GM21528 (cell line): Measurements from ENCODE around the gene TACSTD2.
"Not testable (repeated sequence)": the region's sequence is repeated elsewhere in the genome, so short reads cannot be mapped to it uniquely, and the experiment has no call there.

Source experiments
- ATAC-seq: cut with Tn5 transposase; IDR thresholded peaks from one replicate; pipeline ENCODE4 v1.9.1; 2021; ENCODE audit warnings: mild to moderate bottlenecking, moderate library complexity; ENCODE audit not compliant: unreplicated experiment, low FRiP score

The TACSTD2 gene

GRCh38 chr1:58568271-58568860 is 8.7 kb downstream of the TACSTD2 start:
- ATAC-seq = no peak

GRCh38 chr1:58566339-58566738 is 10.7 kb downstream of the TACSTD2 start:
- ATAC-seq = no peak

GRCh38 chr1:58563715-58564114 is 13.3 kb downstream of the TACSTD2 start:
- ATAC-seq = not testable (repeated sequence)

GRCh38 chr1:58561633-58562032 is 15.4 kb downstream of the TACSTD2 start:
- ATAC-seq = no peak

- ATAC-seq = no peak
Measured at GRCh38 chr1:58555393-58555792, 21.7 kb downstream of the TACSTD2 start.

- no peak for ATAC-seq
Measured at GRCh38 chr1:58551186-58552140, 25.6 kb downstream of the TACSTD2 start.

GRCh38 chr1:58549291-58549690 is 27.8 kb downstream of the TACSTD2 start:
- ATAC-seq = not testable (repeated sequence)

- no peak for ATAC-seq
Measured at GRCh38 chr1:58548371-58548770, 28.7 kb downstream of the TACSTD2 start.

- peak; percentile 97 for ATAC-seq
Measured at GRCh38 chr1:58546520-58547308, 30.3 kb downstream of the TACSTD2 start, which contains the start of gene OMA1. Gene OMA1, minus strand, starts transcription at chr1:58546726. Its CDS starts 7,432 bp downstream, at chr1:58539294.

- peak; percentile 69 for ATAC-seq
Measured at GRCh38 chr1:58545591-58546519, 31.2 kb downstream of the TACSTD2 start.

- no peak for ATAC-seq
Measured at GRCh38 chr1:58543260-58543659, 33.8 kb downstream of the TACSTD2 start.

- no peak for ATAC-seq
Measured at GRCh38 chr1:58539553-58539952, 37.5 kb downstream of the TACSTD2 start.

- no peak for ATAC-seq
Measured at GRCh38 chr1:58538821-58539220, 38.2 kb downstream of the TACSTD2 start.

GRCh38 chr1:58531842-58532241 is 45.2 kb downstream of the TACSTD2 start:
- ATAC-seq = not testable (repeated sequence)

GRCh38 chr1:58529284-58529683 is 47.8 kb downstream of the TACSTD2 start:
- ATAC-seq = no peak

- ATAC-seq = no peak
Measured at GRCh38 chr1:58528518-58528917, 48.5 kb downstream of the TACSTD2 start.
